ENCODE data around the gene MMP28. TPM values are rescaled to one million over a fixed set of nuclear protein-coding genes. Genes with fewer than 3 reads are reported as not detected.
A peak's percentile ranks its signal among the peaks of the same experiment; 100 is the strongest.

The MMP28 gene
- total RNA-seq, 2 donors from 2014 or later = 62.5 to 66.7 TPM

DNA sequence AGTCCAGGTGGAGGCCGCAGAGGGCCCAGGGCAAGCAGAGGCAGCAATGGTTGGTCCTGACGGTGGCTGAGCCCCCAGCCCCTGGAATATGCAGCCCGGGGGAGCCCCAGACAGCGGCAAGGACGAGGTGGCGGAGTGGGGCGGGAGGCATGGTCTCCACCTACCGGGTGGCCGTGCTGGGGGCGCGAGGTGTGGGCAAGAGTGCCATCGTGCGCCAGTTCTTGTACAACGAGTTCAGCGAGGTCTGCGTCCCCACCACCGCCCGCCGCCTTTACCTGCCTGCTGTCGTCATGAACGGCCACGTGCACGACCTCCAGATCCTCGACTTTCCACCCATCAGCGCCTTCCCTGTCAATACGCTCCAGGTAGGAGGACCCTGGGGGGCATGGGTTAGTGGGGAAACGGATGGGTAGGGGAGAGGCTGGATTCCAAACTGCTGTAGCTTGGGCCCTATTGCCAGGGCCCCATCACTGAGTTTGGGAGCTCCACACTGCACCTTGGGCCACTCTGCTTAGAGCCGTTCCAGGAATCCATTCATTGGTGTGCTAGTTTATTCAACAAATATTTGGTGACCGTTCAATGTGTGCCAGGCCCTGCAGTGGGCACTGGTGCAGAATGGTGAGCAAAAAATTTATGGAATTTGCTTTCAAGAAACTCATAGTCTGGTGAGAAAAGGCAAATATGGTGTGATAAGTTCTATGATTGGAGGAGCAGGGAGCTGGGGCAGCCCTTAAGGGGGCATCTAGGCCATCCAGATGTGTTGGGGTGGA, 60.2 kb downstream of the MMP28 start:
- Histone ChIP-seq H3K4me1 (no peaks in the 10 kb centered on the region), H3K27ac (no peak overlapping the region), H3K4me3 (no peak overlapping the region), H3K36me3 (no peaks in the 10 kb centered on the region), H3K27me3 (peaks cover 2% of the 10 kb centered on the region), H3K9me3 (no peaks in the 10 kb centered on the region), H3K9ac (ENCODE audit: low read depth in 2 of 2, low read length in 2 of 2) (no peak overlapping the region)
- no peak for DNase-seq
- TF ChIP-seq, protein P1, sequence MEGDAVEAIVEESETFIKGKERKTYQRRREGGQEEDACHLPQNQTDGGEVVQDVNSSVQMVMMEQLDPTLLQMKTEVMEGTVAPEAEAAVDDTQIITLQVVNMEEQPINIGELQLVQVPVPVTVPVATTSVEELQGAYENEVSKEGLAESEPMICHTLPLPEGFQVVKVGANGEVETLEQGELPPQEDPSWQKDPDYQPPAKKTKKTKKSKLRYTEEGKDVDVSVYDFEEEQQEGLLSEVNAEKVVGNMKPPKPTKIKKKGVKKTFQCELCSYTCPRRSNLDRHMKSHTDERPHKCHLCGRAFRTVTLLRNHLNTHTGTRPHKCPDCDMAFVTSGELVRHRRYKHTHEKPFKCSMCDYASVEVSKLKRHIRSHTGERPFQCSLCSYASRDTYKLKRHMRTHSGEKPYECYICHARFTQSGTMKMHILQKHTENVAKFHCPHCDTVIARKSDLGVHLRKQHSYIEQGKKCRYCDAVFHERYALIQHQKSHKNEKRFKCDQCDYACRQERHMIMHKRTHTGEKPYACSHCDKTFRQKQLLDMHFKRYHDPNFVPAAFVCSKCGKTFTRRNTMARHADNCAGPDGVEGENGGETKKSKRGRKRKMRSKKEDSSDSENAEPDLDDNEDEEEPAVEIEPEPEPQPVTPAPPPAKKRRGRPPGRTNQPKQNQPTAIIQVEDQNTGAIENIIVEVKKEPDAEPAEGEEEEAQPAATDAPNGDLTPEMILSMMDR (IDR thresholded peaks at IDR 0.05) = no peak
- intact Hi-C loops (cut with DNase I) = no loop called here

DNA sequence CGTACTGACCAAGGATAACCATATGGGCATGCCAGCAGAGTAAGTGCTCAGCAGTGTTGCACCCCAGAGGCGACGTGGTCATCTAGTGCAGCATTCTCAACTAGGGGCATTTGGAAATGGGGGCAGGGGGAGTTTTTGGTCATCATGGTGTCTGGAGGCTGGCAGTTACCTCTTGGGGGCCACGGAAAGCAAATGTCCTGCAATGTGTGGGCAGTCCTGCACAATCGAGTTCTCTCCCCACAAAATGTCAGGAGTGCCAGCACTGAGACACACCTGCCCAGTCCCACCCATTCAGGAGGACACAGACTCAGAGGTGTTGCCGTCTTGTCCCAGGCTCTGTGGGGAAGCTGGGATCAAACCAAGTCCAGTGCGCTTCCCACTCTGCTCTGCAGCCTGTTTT, 61.0 kb downstream of the MMP28 start:
- no peak for DNase-seq
- Histone ChIP-seq H3K27ac (no peak overlapping the region), H3K36me3 (no peaks in the 10 kb centered on the region), H3K4me3 (no peak overlapping the region), H3K9ac (ENCODE audit: low read depth in 2 of 2, low read length in 2 of 2) (no peak overlapping the region), H3K27me3 (no peaks in the 10 kb centered on the region), H3K9me3 (no peaks in the 10 kb centered on the region), H3K4me1 (no peaks in the 10 kb centered on the region)
- TF ChIP-seq, protein P1 (IDR thresholded peaks at IDR 0.05) = no peak
- intact Hi-C loops (cut with DNase I) = no loop called here

DNA sequence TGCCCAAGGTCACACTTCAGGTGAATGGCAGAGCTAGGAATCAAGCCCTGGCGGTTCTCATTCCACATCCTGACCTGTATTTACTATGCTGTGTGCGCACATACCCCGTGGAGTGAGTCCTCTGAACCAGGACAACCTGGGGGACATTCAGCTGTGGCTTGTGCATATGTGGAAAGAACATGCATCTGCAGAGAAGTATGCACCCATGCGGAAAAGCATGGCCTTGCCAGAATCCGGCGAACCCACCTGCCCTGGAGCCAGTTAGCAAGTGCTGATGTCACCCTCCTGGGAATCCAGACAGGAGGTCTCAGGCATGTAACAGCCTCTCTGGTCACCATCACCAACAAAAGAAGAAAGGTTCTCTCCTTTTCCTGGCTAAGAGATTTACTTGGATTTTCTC, 62.1 kb downstream of the MMP28 start:
- Histone ChIP-seq H3K27ac (no peak overlapping the region), H3K9ac (ENCODE audit: low read depth in 2 of 2, low read length in 2 of 2) (no peak overlapping the region), H3K27me3 (no peaks in the 10 kb centered on the region), H3K4me1 (no peaks in the 10 kb centered on the region), H3K4me3 (no peak overlapping the region), H3K9me3 (no peaks in the 10 kb centered on the region), H3K36me3 (no peaks in the 10 kb centered on the region)
- TF ChIP-seq, protein P1 (IDR thresholded peaks at IDR 0.05) = no peak
- DNase-seq = no peak
- intact Hi-C loops (cut with DNase I) = no loop called here

DNA sequence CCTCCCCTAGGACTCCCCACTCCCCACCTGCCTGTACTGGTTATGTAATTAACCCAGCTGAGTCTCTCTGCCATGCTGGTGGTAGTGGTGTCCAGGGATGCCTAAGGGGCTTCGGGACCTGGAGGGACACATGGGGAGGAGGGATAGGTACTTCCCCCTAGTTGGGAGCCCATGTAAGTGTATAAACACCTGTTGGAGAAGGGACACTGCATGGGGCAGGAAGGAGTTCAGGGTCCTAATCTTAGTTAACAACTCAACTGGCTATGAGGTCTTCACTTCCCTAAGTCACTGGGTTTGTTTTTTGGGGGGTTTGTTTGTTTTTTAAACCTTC, 62.7 kb downstream of the MMP28 start:
- no peaks in the 10 kb centered on the region for H3K27me3 ChIP-seq
- no peaks in the 10 kb centered on the region for H3K4me1 ChIP-seq
- DNase-seq = no peak
- no peak overlapping the region for H3K9ac ChIP-seq (ENCODE audit: low read depth in 2 of 2, low read length in 2 of 2)
- TF ChIP-seq, protein P1 (IDR thresholded peaks at IDR 0.05) = no peak
- H3K4me3 ChIP-seq = no peak overlapping the region
- no peaks in the 10 kb centered on the region for H3K9me3 ChIP-seq
- H3K36me3 ChIP-seq = no peaks in the 10 kb centered on the region
- intact Hi-C loops (cut with DNase I) = no loop called here
- H3K27ac ChIP-seq = no peak overlapping the region

DNA sequence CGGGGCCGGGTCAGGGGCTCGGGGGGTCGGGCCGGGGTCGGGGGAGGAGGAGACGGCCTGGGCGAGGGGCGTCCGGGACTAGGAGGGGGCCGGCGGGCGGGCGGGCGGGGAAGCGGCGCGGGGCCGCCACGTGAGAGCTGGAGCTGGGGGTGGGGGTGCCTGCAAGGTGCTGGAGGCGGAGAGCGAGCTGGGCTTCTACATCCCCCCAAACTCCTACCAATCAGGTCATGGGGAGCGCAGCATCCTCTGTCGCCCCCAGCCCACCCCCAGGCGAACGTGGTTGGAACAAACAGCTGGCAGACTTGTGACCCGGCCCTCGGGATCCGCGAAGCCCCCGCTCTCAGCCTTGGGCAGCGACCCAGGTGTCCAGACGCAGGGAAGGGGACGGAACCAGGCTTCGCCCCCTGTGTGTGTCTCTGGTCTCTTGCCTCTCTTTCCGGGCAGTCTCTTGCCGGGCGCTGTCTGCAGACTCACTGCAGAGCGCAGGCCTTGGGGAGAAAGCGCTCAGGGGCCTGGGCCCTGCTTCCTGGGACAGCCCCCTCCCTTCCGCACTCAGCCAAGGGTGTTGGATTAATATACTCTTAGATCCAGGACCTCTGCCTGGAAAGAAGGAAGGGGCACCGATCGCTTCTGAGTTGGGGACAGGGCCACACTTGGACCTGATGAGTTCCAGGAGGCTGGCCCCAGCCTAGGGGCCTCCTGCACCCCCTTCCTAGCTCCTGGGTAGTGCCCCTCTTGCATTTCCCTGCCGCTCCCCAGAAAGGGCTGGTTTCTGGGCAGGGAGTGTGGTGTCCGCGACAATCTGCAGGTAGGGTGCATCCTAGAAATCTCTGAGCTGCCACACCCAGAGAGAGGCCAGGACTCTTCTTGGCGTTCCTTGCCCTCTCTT, 63.3 kb downstream of the MMP28 start:
- Histone ChIP-seq H3K4me3 (peak overlapping the region; percentile 41), H3K9ac (ENCODE audit: low read depth in 2 of 2, low read length in 2 of 2) (peak overlapping the region in 1 of 2 donors; percentile 20), H3K4me1 (no peaks in the 10 kb centered on the region), H3K27me3 (no peaks in the 10 kb centered on the region), H3K27ac (no peak overlapping the region), H3K9me3 (no peaks in the 10 kb centered on the region), H3K36me3 (no peaks in the 10 kb centered on the region)
- DNase-seq = no peak
- TF ChIP-seq, protein P1 (IDR thresholded peaks at IDR 0.05) = no peak
- intact Hi-C loops (cut with DNase I) = no loop called here
